Medulla oblongata (tissue), 1 donor: ENCODE results near the gene PPP1R3D.
A peak's percentile ranks its signal among the peaks of the same experiment; 100 is the strongest.
"Not testable (repeated sequence)": the region's sequence is repeated elsewhere in the genome, so short reads cannot be mapped to it uniquely, and the experiment has no call there.

ENCODE experiments used
- DNase-seq: peaks from one replicate; pipeline ENCODE4 v3.0.0-alpha.2; 2015; ENCODE audit errors: extremely low spot score

Gene PPP1R3D

GRCh38 chr20:59940129-59940955, at the start of gene PPP1R3D, which contains the start of gene FAM217B:
TSS of gene PPP1R3D (minus strand) at chr20:59940305. CDS start at chr20:59939931, 374 bp downstream.
TSS of gene FAM217B (plus strand) at chr20:59940389. CDS start at chr20:59943944, 3,555 bp downstream.
- peak; percentile 96 for DNase-seq

GRCh38 chr20:59988141-59988540, 48.0 kb upstream of the PPP1R3D start:
- DNase-seq: no peak

GRCh38 chr20:59987135-59987534, 47.0 kb upstream of the PPP1R3D start:
- no peak for DNase-seq

GRCh38 chr20:59985864-59986263, 45.8 kb upstream of the PPP1R3D start:
- DNase-seq: no peak

- no peak for DNase-seq
These were observed 45.1 kb upstream of the PPP1R3D start for GRCh38 chr20:59985164-59985563.

- peak; percentile 36 for DNase-seq
These were observed 44.4 kb upstream of the PPP1R3D start for GRCh38 chr20:59984541-59984940.

GRCh38 chr20:59983076-59983475, 43.0 kb upstream of the PPP1R3D start:
- DNase-seq: no peak

- DNase-seq: peak; percentile 71
These were observed 37.0 kb upstream of the PPP1R3D start for GRCh38 chr20:59977086-59977485.

GRCh38 chr20:59976156-59976782, 36.2 kb upstream of the PPP1R3D start:
- DNase-seq: no peak

GRCh38 chr20:59972037-59972801, 32.1 kb upstream of the PPP1R3D start:
- no peak for DNase-seq

GRCh38 chr20:59971428-59971827, 31.3 kb upstream of the PPP1R3D start:
- no peak for DNase-seq

GRCh38 chr20:59966428-59966827, 26.3 kb upstream of the PPP1R3D start:
- DNase-seq: peak; percentile 76

GRCh38 chr20:59962155-59962554, 22.1 kb upstream of the PPP1R3D start:
- DNase-seq: no peak

- no peak for DNase-seq
These were observed 21.3 kb upstream of the PPP1R3D start for GRCh38 chr20:59961423-59961822.

- no peak for DNase-seq
These were observed 18.5 kb upstream of the PPP1R3D start for GRCh38 chr20:59958626-59959025.

- DNase-seq: no peak
These were observed 18.0 kb upstream of the PPP1R3D start, which contains the start of gene CDH26 for GRCh38 chr20:59958123-59958522. TSS of gene CDH26 (plus strand) at chr20:59958423. CDS start at chr20:59958727, 304 bp downstream.

- not testable (repeated sequence) for DNase-seq
These were observed 17.5 kb upstream of the PPP1R3D start for GRCh38 chr20:59957568-59957967.

GRCh38 chr20:59955131-59955796, 15.2 kb upstream of the PPP1R3D start:
- DNase-seq: peak; percentile 76

- no peak for DNase-seq
These were observed 14.6 kb upstream of the PPP1R3D start for GRCh38 chr20:59954718-59955117.

- DNase-seq: no peak
These were observed 9.8 kb upstream of the PPP1R3D start for GRCh38 chr20:59949911-59950310.
